HepG2 (cell line): ENCODE results near the gene TFEB. TPM values are rescaled to one million over a fixed set of nuclear protein-coding genes. Genes with fewer than 3 reads are reported as not detected.

Experiments
- AGO2 ChIP-seq: fragments of 200-400 bp; formaldehyde crosslinking; optimal IDR thresholded peaks from 2 replicates; pipeline ENCODE3; 2017; ENCODE audit warnings: mild to moderate bottlenecking, low read depth, low read length, moderate library complexity
- ATF7 ChIP-seq, 2 experiments: fragments of 450-650 bp in 1 of 2; sonication (generic) in 1 of 2; formaldehyde crosslinking in 1 of 2; IDR thresholded peaks; 2 replicates each; pipeline versions ENCODE4 v1.4.0 to v1.6.1; 2016 to 2020; ENCODE audit warnings: antibody characterized with exemption in 1 of 2, mild to moderate bottlenecking in 1 of 2, missing genetic modification reagents in 1 of 2
- PHF21A ChIP-seq: sonication (generic); formaldehyde crosslinking; IDR thresholded peaks from 2 replicates; pipeline ENCODE4 v1.5.0; 2020; ENCODE audit warnings: mild to moderate bottlenecking, missing genetic modification reagents
- SNAPC4 ChIP-seq: sonication (generic); formaldehyde crosslinking; IDR thresholded peaks from 2 replicates; pipeline ENCODE4 v1.4.0; 2020; ENCODE audit warnings: mild to moderate bottlenecking, missing genetic modification reagents
- SP4 ChIP-seq: sonication (generic); formaldehyde crosslinking; IDR thresholded peaks from 2 replicates; pipeline ENCODE4 v1.8.1; 2023; ENCODE audit warnings: mild to moderate bottlenecking, missing genetic modification reagents
- ZFY ChIP-seq: sonication (generic); formaldehyde crosslinking; IDR thresholded peaks from 2 replicates; pipeline ENCODE4 v1.4.0; 2020; ENCODE audit warnings: missing genetic modification reagents
- ZNF263 ChIP-seq: sonication (generic); formaldehyde crosslinking; IDR thresholded peaks from 2 replicates; pipeline ENCODE4 v1.4.0; 2020; ENCODE audit warnings: missing genetic modification reagents
- ZNF33A ChIP-seq: sonication (generic); formaldehyde crosslinking; IDR thresholded peaks from 2 replicates; pipeline ENCODE4 v1.5.1; 2020; ENCODE audit warnings: missing genetic modification reagents, mild to moderate bottlenecking, moderate library complexity, borderline replicate concordance
- ZNF343 ChIP-seq: sonication (generic); formaldehyde crosslinking; IDR thresholded peaks from 2 replicates; pipeline ENCODE4 v1.4.0; 2020; ENCODE audit warnings: mild to moderate bottlenecking, missing genetic modification reagents
- ZNF496 ChIP-seq: sonication (generic); formaldehyde crosslinking; IDR thresholded peaks from 2 replicates; pipeline ENCODE4 v1.8.1; 2023; ENCODE audit warnings: mild to moderate bottlenecking, moderate library complexity, missing genetic modification reagents; ENCODE audit not compliant: insufficient replicate concordance
- ZNF570 ChIP-seq: sonication (generic); formaldehyde crosslinking; IDR thresholded peaks from 2 replicates; pipeline ENCODE4 v1.4.0; 2020; ENCODE audit warnings: mild to moderate bottlenecking, missing genetic modification reagents, borderline replicate concordance
- ZNF574 ChIP-seq: sonication (generic); formaldehyde crosslinking; IDR thresholded peaks from 2 replicates; pipeline ENCODE4 v1.4.0; 2020; ENCODE audit warnings: missing genetic modification reagents
- ZNF720 ChIP-seq: sonication (generic); formaldehyde crosslinking; IDR thresholded peaks from 2 replicates; pipeline ENCODE4 v1.4.0; 2020; ENCODE audit warnings: missing genetic modification reagents
- polyA plus RNA-seq, 8 experiments: library from polyadenylated mRNA; depleted of rRNA in 3 of 8; stranded (reverse) in 7 of 8; unstranded in 1 of 8; fragments of >200 nt; fragmentation: Illumina TruSeq in 4 of 8; extraction: Trizol in 4 of 8; gene quantifications; 2 replicates each; pipeline versions ENCODE4 v1.2.1 to v1.2.3, GENCODE V29; 2011 to 2016; ENCODE audit warnings: low read depth in 4 of 8, missing spikeins in 1 of 8, mixed read lengths in 1 of 8; ENCODE audit not compliant: insufficient read depth in 1 of 8
- total RNA-seq, 5 experiments: library from RNA; depleted of rRNA; stranded (reverse); fragments of >200 nt; fragmentation: Illumina TruSeq; extraction: Trizol; gene quantifications; 2 replicates each; pipeline ENCODE4 v1.2.3, GENCODE V29; 2016; ENCODE audit warnings: low read depth in 1 of 5
- TF ChIP-seq, protein P1 (sequence below): sonication (generic); formaldehyde crosslinking; IDR thresholded peaks from 2 replicates; pipeline ENCODE4 v1.4.0; 2020; ENCODE audit warnings: mild to moderate bottlenecking, missing genetic modification reagents, borderline replicate concordance
- TF ChIP-seq, protein P2 (sequence below): sonication (generic); formaldehyde crosslinking; IDR thresholded peaks from 2 replicates; pipeline ENCODE4 v1.9.0; 2022; ENCODE audit warnings: missing genetic modification reagents, mild to moderate bottlenecking, borderline replicate concordance

TFEB gene
- total and polyA plus RNA-seq, 2 of the 13 experiments (the other 11 are each of a cell fraction or from before 2014, with no cell fraction given) = 13.3 to 18.7 TPM

DNA sequence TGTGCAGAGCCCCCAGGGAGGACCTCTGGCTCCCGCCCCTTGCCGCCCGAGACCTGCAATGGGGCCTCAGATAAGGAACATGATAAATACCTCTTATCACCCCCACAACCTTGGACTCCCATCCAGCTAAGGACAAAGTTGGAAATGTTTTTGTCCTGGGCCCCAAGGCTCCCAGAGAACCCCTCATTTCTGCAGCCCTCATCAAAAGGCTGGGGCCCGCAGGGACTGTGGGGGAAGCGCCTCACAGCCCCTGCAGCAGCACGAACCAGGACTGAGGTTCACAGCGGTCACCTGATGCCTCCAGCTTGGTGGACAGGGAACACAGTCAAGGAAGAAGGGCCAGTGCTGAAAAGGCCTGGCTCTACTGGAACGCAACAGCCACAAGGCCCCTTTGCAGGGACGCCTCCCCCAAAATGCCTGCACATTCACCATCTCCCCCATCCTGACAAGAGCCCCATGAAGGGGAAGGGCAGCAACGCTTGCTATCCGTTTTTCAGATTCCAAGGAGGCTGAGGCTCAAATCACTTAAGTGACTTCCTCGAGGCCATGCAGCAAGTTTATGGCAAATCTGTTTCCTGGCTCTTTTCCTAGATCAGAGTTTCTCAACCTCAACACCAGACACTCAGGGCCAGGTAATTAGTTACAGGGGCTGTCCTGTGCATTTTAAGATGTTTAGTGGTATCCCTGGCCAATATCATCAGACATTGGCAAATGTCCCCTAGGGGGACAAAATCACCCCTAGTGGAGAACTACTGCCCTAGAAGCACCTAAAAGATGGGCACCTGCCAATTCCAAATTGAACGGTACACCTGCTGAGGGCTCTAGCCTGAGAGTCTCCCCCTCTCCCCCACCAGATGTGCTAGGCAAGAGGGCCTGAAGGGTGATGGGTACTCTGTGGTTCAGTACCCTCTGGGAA lies 10.6 kb downstream of the TFEB start (continued):
- TF ChIP-seq, protein P1, sequence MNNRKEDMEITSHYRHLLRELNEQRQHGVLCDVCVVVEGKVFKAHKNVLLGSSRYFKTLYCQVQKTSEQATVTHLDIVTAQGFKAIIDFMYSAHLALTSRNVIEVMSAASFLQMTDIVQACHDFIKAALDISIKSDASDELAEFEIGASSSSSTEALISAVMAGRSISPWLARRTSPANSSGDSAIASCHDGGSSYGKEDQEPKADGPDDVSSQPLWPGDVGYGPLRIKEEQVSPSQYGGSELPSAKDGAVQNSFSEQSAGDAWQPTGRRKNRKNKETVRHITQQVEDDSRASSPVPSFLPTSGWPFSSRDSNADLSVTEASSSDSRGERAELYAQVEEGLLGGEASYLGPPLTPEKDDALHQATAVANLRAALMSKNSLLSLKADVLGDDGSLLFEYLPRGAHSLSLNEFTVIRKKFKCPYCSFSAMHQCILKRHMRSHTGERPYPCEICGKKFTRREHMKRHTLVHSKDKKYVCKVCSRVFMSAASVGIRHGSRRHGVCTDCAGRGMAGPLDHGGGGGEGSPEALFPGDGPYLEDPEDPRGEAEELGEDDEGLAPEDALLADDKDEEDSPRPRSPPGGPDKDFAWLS (CRISPR knock-in tag) = 0 out of 2 replicates have a peak, but pooled peaks have one; percentile 66
- TF ChIP-seq, protein P2, sequence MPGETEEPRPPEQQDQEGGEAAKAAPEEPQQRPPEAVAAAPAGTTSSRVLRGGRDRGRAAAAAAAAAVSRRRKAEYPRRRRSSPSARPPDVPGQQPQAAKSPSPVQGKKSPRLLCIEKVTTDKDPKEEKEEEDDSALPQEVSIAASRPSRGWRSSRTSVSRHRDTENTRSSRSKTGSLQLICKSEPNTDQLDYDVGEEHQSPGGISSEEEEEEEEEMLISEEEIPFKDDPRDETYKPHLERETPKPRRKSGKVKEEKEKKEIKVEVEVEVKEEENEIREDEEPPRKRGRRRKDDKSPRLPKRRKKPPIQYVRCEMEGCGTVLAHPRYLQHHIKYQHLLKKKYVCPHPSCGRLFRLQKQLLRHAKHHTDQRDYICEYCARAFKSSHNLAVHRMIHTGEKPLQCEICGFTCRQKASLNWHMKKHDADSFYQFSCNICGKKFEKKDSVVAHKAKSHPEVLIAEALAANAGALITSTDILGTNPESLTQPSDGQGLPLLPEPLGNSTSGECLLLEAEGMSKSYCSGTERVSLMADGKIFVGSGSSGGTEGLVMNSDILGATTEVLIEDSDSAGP = 0 out of 2 replicates have a peak, but pooled peaks have one; percentile 13
- peak; percentile 62 for TF ChIP-seq PHF21A (CRISPR knock-in tag)
- peak; percentile 51; the same call in 1 of the 2 replicates for TF ChIP-seq ZNF343
- 0 out of 2 replicates have a peak, but pooled peaks have one; percentile 28 for TF ChIP-seq ZNF574
- TF ChIP-seq ZNF33A (CRISPR knock-in tag) = no peak
- peak; percentile 27 for TF ChIP-seq AGO2
- TF ChIP-seq ZNF720 (CRISPR knock-in tag) = no peak
- no peak for TF ChIP-seq ZNF496 (CRISPR knock-in tag)
- TF ChIP-seq ATF7 (IDR thresholded peaks at IDR 0.05) = no peak
- TF ChIP-seq ATF7 (CRISPR knock-in tag; IDR thresholded peaks at IDR 0.05) = 0 out of 2 replicates have a peak, but pooled peaks have one; percentile 24
- TF ChIP-seq ZNF570 (CRISPR knock-in tag) = 0 out of 2 replicates have a peak, but pooled peaks have one; percentile 39
- 0 out of 2 replicates have a peak, but pooled peaks have one; percentile 36 for TF ChIP-seq SP4
- peak; percentile 20; the same call in 1 of the 2 replicates for TF ChIP-seq ZNF263 (CRISPR knock-in tag)
- peak; percentile 15; the same call in 1 of the 2 replicates for TF ChIP-seq ZFY (CRISPR knock-in tag)
- no peak for TF ChIP-seq SNAPC4 (CRISPR knock-in tag)
